Liver (tissue), 9 donors: Measurements from ENCODE around the gene ABCG2. TPM values are rescaled to one million over a fixed set of nuclear protein-coding genes. Genes with fewer than 3 reads are reported as not detected.

Experiments
- DNase-seq: peaks from one replicate; pipeline ENCODE4 v3.0.0-alpha.2; 2017; ENCODE audit warnings: low spot score
- H3K27ac ChIP-seq, 2 donors: one replicate each; pipeline ENCODE4 v1.7.0; 2013; ENCODE audit warnings: inconsistent platforms in 2 of 2, low read length in 2 of 2, control low read depth in 1 of 2, low read depth in 1 of 2, mild to moderate bottlenecking in 1 of 2
- H3K27me3 ChIP-seq, 4 donors: one replicate each; pipeline versions ENCODE4 v1.6.1 to v1.7.0; 2013; ENCODE audit warnings: low read length in 3 of 4, inconsistent platforms in 1 of 4, mild to moderate bottlenecking in 1 of 4, moderate library complexity in 1 of 4; ENCODE audit not compliant: control insufficient read depth in 4 of 4, insufficient read depth in 4 of 4
- H3K36me3 ChIP-seq, 4 donors: one replicate each; pipeline versions ENCODE4 v1.6.1 to v1.7.0; 2013; ENCODE audit warnings: low read length in 3 of 4, mild to moderate bottlenecking in 3 of 4, low read depth in 1 of 4, moderate library complexity in 1 of 4; ENCODE audit not compliant: control insufficient read depth in 4 of 4, insufficient read depth in 3 of 4
- H3K4me1 ChIP-seq, 4 donors: one replicate each; pipeline versions ENCODE4 v1.6.1 to v1.7.0; 2013; ENCODE audit warnings: low read length in 3 of 4, mild to moderate bottlenecking in 3 of 4, moderate library complexity in 1 of 4; ENCODE audit not compliant: control insufficient read depth in 4 of 4, insufficient read depth in 4 of 4
- H3K4me3 ChIP-seq, 3 donors: one replicate each; pipeline versions ENCODE4 v1.6.1 to v1.7.0; 2013; ENCODE audit warnings: low read length in 3 of 3, control low read depth in 1 of 3, low read depth in 1 of 3, mild to moderate bottlenecking in 1 of 3
- H3K9ac ChIP-seq, 2 donors: one replicate each; pipeline ENCODE4 v1.7.0; 2013; ENCODE audit warnings: low read length in 2 of 2, mild to moderate bottlenecking in 2 of 2, moderate library complexity in 2 of 2, control low read depth in 1 of 2, low read depth in 1 of 2
- H3K9me3 ChIP-seq, 4 donors: one replicate each; pipeline versions ENCODE4 v1.6.1 to v1.7.0; 2013; ENCODE audit warnings: low read length in 3 of 4; ENCODE audit not compliant: control insufficient read depth in 4 of 4
- EGR1 ChIP-seq, 2 donors: IDR thresholded peaks; 2 replicates each; pipeline ENCODE4 v1.6.1; 2016 to 2018; ENCODE audit warnings: antibody characterized with exemption in 2 of 2, low read depth in 2 of 2
- FOXA1 ChIP-seq: IDR thresholded peaks from 2 replicates; pipeline ENCODE4 v1.6.1; 2016; ENCODE audit warnings: antibody characterized with exemption
- FOXA2 ChIP-seq: IDR thresholded peaks from 2 replicates; pipeline ENCODE4 v1.6.1; 2016; ENCODE audit warnings: antibody characterized with exemption
- GABPA ChIP-seq, 2 donors: IDR thresholded peaks in 1 of 2; conservative IDR thresholded peaks in 1 of 2; 2 replicates each; pipeline ENCODE4 v1.6.1; 2016; ENCODE audit warnings: antibody characterized with exemption in 2 of 2, mild to moderate bottlenecking in 1 of 2, moderate library complexity in 1 of 2
- HNF4A ChIP-seq, 2 donors: conservative IDR thresholded peaks; 2 replicates each; pipeline ENCODE4 v1.6.1; 2016; ENCODE audit warnings: antibody characterized with exemption in 2 of 2, mild to moderate bottlenecking in 2 of 2
- HNF4G ChIP-seq: IDR thresholded peaks from 2 replicates; pipeline ENCODE4 v1.6.1; 2016; ENCODE audit warnings: antibody characterized with exemption
- JUND ChIP-seq, 2 donors: IDR thresholded peaks; 2 replicates each; pipeline ENCODE4 v1.6.1; 2016; ENCODE audit warnings: antibody characterized with exemption in 2 of 2
- NR2F2 ChIP-seq: IDR thresholded peaks from 2 replicates; pipeline ENCODE4 v1.6.1; 2016; ENCODE audit warnings: antibody characterized with exemption
- RAD21 ChIP-seq, 2 donors: IDR thresholded peaks; 2 replicates each; pipeline ENCODE4 v1.6.1; 2016; ENCODE audit warnings: antibody characterized with exemption in 2 of 2, mild to moderate bottlenecking in 2 of 2
- RXRA ChIP-seq, 2 donors: IDR thresholded peaks; 2 replicates each; pipeline ENCODE4 v1.6.1; 2017 to 2018; ENCODE audit warnings: antibody characterized with exemption in 2 of 2, mild to moderate bottlenecking in 1 of 2
- SP1 ChIP-seq: IDR thresholded peaks from 2 replicates; pipeline ENCODE4 v1.6.1; 2018; ENCODE audit warnings: antibody characterized with exemption, mild to moderate bottlenecking
- TAF1 ChIP-seq: conservative IDR thresholded peaks from 2 replicates; pipeline ENCODE4 v1.6.1; 2016; ENCODE audit warnings: antibody characterized with exemption, mild to moderate bottlenecking
- YY1 ChIP-seq: IDR thresholded peaks from 2 replicates; pipeline ENCODE4 v1.6.1; 2016; ENCODE audit warnings: antibody characterized with exemption, mild to moderate bottlenecking
- WGBS: extraction: QIAGEN DNeasy Blood & Tissue Kit; methylation state at CpG from one replicate; pipeline ENCODE4 v1.1.7; 2013; 5-methylcytosine and 5-hydroxymethylcytosine counted together
- polyA plus RNA-seq, 2 donors: library from polyadenylated mRNA; stranded (reverse) in 1 of 2; unstranded in 1 of 2; fragments of 200-250 nt in 1 of 2; fragments of >200 nt in 1 of 2; fragmentation: Nextera tagmentation in 1 of 2; extraction: Ambion mirVana in 1 of 2; gene quantifications; one replicate each; pipeline versions ENCODE4 v1.2.1 to v1.2.3, GENCODE V29; 2013 to 2015
- total RNA-seq, 2 donors: library from RNA; depleted of rRNA; stranded (reverse); fragments of >200 nt; gene quantifications; one replicate each; pipeline ENCODE4 v1.2.3, GENCODE V29; 2014
- TF ChIP-seq, protein P1 (sequence below): IDR thresholded peaks from 2 replicates; pipeline ENCODE4 v1.6.1; 2016; ENCODE audit warnings: antibody characterized with exemption
- TF ChIP-seq, protein P2 (sequence below): IDR thresholded peaks from 2 replicates; pipeline ENCODE4 v1.6.1; 2016; ENCODE audit warnings: antibody characterized with exemption
- TF ChIP-seq, protein P3 (sequence below): fragments of 150-350 bp; IDR thresholded peaks from 2 replicates; pipeline ENCODE4 v1.5.1; 2017; ENCODE audit warnings: improper control_type of control experiment, low read depth, low read length; ENCODE audit not compliant: missing input control
- TF ChIP-seq, protein P4 (sequence below): IDR thresholded peaks from 2 replicates; pipeline ENCODE4 v1.6.1; 2016; ENCODE audit warnings: antibody characterized with exemption, mild to moderate bottlenecking
- TF ChIP-seq, protein P5 (sequence below): IDR thresholded peaks from 2 replicates; pipeline ENCODE4 v1.6.1; 2016; ENCODE audit warnings: antibody characterized with exemption
- donor health status: healthy.
- donor health status: healthy.
- donor health status: healthy.
- donor health status: healthy.
- donor health status: healthy.

The ABCG2 gene
- total and polyA plus RNA-seq, 4 donors = 1.9 to 23.6 (median 7.0) TPM

DNA sequence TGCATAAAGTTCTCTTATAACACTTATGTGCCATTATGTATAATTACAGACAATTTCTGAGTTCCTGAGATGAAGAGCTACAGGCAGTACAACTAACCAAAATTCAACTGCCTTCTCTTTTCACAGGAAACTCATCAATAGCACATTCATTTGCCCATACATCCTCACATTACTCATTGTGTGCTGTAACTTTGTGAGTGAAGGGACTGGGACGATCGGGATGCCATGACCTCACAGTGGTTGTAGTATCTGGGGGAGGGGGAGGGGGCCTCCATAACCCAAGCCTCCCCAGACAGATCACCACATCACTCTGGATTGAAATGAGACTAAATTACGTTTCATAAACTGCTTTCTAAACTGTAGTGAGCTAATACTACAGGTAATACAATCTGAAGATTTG lies 60.7 kb downstream of the ABCG2 start:
- Histone ChIP-seq H3K9me3 (no peaks in the 10 kb centered on the region), H3K36me3 (peaks cover 0 to 5% (median 0%) of the 10 kb centered on the region in 4 donors), H3K4me3 (no peak overlapping the region), H3K27me3 (no peaks in the 10 kb centered on the region), H3K27ac (no peak overlapping the region), H3K4me1 (peaks cover 0 to 11% (median 3%) of the 10 kb centered on the region in 4 donors), H3K9ac (no peak overlapping the region)
- TF ChIP-seq, protein P1, sequence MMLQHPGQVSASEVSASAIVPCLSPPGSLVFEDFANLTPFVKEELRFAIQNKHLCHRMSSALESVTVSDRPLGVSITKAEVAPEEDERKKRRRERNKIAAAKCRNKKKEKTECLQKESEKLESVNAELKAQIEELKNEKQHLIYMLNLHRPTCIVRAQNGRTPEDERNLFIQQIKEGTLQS = no peak
- TF ChIP-seq FOXA2 = no peak
- no peak for TF ChIP-seq FOXA1
- no peak for TF ChIP-seq YY1
- 84% methylated on average over 3 of the region's 3 CpGs for WGBS
- no peak for DNase-seq

DNA sequence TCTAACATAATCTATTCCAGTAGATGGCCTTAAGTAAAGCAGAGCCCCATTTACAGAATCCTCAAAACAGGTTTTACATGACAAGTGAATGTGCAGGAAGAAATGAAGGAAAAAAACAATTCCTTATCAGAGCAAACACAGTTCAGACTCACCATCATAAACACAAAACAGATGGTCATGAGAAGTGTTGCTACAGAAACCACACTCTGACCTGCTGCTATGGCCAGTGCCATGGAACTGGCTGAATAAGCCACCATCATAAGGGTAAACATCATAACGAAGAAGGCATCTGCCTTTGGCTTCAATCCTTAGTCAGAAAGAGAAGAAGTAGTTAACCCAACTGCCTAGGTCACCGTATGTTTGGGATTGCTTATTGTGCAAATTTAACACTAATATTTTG lies 61.1 kb downstream of the ABCG2 start:
- H3K4me1 ChIP-seq = peaks cover 0 to 11% (median 3%) of the 10 kb centered on the region in 4 donors
- no peak for DNase-seq
- no peaks in the 10 kb centered on the region for H3K9me3 ChIP-seq
- 71% methylated on average over 2 of the region's 2 CpGs for WGBS
- TF ChIP-seq, protein P2, sequence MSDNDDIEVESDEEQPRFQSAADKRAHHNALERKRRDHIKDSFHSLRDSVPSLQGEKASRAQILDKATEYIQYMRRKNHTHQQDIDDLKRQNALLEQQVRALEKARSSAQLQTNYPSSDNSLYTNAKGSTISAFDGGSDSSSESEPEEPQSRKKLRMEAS = no peak
- H3K36me3 ChIP-seq = peaks cover 0 to 5% (median 0%) of the 10 kb centered on the region in 4 donors
- no peaks in the 10 kb centered on the region for H3K27me3 ChIP-seq
- no peak overlapping the region for H3K27ac ChIP-seq
- H3K9ac ChIP-seq = no peak overlapping the region
- H3K4me3 ChIP-seq = no peak overlapping the region

DNA sequence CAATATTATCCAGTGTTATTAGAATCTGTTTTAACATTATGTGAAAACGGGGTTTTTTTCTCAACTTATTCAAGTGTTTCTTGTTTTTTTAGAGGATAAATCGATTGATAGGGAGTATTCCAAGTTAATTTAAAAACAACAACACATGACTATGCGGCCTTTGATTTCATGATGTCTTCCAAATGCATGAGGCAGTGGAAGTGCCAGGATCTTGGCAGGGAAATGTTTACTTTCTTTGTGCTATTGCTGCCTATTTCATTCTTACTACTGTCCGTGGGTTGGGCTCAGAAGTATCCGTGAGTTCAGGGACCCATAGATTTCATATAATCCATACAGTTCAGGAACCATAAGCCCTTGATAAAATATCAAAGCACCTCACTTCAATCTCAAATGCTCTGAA lies 64.6 kb downstream of the ABCG2 start:
- Histone ChIP-seq H3K36me3 (peaks cover 0 to 5% (median 0%) of the 10 kb centered on the region in 4 donors), H3K9me3 (no peaks in the 10 kb centered on the region), H3K9ac (no peak overlapping the region), H3K4me1 (peaks cover 0 to 11% (median 3%) of the 10 kb centered on the region in 4 donors), H3K4me3 (no peak overlapping the region), H3K27me3 (no peaks in the 10 kb centered on the region), H3K27ac (peak overlapping the region in 1 of 2 donors; percentile 27)
- DNase-seq = no peak
- TF ChIP-seq TAF1 (no peak), SP1 (no peak), EGR1 (IDR thresholded peaks at IDR 0.05; ENCODE audit: low read depth in 2 of 2) (no peak), FOXA2 (no peak), RXRA (IDR thresholded peaks at IDR 0.05) (peak in 1 of 2 donors; percentile 51), JUND (IDR thresholded peaks at IDR 0.05) (peak in 1 of 2 donors; percentile 45), NR2F2 (no peak), HNF4A (conservative IDR thresholded peaks at IDR 0.05) (peak; percentile 37 to 68), RAD21 (IDR thresholded peaks at IDR 0.05) (no peak), HNF4G (no peak), FOXA1 (no peak), GABPA (IDR thresholded peaks at IDR 0.05 in 1 of 2, conservative IDR thresholded peaks at IDR 0.05 in 1 of 2) (no peak), YY1 (peak; percentile 49)
- TF ChIP-seq, protein P3, sequence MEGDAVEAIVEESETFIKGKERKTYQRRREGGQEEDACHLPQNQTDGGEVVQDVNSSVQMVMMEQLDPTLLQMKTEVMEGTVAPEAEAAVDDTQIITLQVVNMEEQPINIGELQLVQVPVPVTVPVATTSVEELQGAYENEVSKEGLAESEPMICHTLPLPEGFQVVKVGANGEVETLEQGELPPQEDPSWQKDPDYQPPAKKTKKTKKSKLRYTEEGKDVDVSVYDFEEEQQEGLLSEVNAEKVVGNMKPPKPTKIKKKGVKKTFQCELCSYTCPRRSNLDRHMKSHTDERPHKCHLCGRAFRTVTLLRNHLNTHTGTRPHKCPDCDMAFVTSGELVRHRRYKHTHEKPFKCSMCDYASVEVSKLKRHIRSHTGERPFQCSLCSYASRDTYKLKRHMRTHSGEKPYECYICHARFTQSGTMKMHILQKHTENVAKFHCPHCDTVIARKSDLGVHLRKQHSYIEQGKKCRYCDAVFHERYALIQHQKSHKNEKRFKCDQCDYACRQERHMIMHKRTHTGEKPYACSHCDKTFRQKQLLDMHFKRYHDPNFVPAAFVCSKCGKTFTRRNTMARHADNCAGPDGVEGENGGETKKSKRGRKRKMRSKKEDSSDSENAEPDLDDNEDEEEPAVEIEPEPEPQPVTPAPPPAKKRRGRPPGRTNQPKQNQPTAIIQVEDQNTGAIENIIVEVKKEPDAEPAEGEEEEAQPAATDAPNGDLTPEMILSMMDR = no peak
- TF ChIP-seq, protein P2 = no peak
- TF ChIP-seq, protein P4, sequence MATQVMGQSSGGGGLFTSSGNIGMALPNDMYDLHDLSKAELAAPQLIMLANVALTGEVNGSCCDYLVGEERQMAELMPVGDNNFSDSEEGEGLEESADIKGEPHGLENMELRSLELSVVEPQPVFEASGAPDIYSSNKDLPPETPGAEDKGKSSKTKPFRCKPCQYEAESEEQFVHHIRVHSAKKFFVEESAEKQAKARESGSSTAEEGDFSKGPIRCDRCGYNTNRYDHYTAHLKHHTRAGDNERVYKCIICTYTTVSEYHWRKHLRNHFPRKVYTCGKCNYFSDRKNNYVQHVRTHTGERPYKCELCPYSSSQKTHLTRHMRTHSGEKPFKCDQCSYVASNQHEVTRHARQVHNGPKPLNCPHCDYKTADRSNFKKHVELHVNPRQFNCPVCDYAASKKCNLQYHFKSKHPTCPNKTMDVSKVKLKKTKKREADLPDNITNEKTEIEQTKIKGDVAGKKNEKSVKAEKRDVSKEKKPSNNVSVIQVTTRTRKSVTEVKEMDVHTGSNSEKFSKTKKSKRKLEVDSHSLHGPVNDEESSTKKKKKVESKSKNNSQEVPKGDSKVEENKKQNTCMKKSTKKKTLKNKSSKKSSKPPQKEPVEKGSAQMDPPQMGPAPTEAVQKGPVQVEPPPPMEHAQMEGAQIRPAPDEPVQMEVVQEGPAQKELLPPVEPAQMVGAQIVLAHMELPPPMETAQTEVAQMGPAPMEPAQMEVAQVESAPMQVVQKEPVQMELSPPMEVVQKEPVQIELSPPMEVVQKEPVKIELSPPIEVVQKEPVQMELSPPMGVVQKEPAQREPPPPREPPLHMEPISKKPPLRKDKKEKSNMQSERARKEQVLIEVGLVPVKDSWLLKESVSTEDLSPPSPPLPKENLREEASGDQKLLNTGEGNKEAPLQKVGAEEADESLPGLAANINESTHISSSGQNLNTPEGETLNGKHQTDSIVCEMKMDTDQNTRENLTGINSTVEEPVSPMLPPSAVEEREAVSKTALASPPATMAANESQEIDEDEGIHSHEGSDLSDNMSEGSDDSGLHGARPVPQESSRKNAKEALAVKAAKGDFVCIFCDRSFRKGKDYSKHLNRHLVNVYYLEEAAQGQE = no peak
- TF ChIP-seq, protein P5, sequence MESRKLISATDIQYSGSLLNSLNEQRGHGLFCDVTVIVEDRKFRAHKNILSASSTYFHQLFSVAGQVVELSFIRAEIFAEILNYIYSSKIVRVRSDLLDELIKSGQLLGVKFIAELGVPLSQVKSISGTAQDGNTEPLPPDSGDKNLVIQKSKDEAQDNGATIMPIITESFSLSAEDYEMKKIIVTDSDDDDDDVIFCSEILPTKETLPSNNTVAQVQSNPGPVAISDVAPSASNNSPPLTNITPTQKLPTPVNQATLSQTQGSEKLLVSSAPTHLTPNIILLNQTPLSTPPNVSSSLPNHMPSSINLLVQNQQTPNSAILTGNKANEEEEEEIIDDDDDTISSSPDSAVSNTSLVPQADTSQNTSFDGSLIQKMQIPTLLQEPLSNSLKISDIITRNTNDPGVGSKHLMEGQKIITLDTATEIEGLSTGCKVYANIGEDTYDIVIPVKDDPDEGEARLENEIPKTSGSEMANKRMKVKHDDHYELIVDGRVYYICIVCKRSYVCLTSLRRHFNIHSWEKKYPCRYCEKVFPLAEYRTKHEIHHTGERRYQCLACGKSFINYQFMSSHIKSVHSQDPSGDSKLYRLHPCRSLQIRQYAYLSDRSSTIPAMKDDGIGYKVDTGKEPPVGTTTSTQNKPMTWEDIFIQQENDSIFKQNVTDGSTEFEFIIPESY = peak; percentile 24
- TF ChIP-seq, protein P1 = no peak
- 37% methylated on average over 5 of the region's 5 CpGs for WGBS
